ENCODE results near the gene TMED7.

The TMED7 gene

GRCh38 chr5:115583474-115583873 is 42.4 kb downstream of the TMED7 start:
- no peak for DNase-seq (ENCODE audit: low read depth in 2 of 2)

DNA sequence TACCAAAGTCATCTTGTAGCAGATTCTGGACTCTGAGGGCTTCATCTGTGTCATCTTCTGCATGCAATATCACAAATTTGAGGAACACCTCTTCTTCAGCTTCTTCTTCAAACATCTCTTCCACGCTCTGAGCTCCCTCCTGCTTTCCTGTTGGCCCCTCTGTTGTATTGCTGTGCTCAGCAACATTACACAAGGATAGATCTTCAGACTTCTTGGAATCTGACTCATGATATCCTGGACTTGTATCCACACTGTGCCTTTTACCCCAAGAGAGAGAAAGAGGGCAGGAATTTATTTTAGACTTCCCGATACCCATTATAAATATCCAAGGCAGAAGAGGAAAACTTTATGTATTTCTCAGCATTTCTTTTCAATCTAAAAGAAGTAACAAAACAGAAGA is 44.9 kb downstream of the TMED7 start:
- no peak for DNase-seq (ENCODE audit: low read depth in 2 of 2)

DNA sequence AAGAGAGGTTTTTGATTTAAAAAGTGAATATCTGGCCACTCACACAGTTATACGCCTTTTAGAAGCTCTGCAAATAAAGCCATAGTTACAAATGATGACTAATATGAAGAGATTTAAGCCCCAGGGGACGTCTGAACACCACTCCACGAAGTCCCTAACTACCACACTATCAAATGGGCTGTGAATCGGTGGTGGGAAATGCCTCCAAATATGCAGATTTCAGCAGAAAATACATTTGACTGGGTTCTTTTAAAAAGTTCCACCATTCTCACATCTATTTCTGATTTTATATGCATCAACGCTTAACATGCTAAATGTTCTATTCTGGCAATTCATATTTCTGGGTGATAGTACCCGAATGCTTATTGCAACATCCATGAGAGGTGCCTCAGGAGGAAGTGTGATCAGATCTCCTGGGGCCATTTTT is 46.1 kb downstream of the TMED7 start:
- DNase-seq (ENCODE audit: low read depth in 2 of 2) = no peak

DNA sequence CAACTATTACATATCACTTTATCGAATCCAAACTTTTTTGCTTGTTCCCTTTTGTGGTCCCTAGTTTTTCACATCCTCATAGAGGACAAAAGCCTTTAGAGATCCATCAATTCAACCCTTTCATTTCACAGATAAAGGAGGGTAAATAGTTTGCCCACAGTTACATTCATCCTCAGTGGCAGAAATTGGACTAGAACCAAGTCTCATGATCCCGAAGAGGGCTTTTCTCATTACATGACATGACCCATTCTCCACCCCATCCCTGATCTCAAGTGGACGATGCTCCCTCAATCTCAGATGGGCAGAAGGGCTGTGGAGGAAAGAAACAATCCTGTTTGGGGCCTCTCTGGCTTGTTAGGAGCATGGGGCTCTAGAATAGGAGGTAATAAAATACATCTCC is 46.6 kb downstream of the TMED7 start:
- DNase-seq (ENCODE audit: low read depth in 2 of 2) = no peak

DNA sequence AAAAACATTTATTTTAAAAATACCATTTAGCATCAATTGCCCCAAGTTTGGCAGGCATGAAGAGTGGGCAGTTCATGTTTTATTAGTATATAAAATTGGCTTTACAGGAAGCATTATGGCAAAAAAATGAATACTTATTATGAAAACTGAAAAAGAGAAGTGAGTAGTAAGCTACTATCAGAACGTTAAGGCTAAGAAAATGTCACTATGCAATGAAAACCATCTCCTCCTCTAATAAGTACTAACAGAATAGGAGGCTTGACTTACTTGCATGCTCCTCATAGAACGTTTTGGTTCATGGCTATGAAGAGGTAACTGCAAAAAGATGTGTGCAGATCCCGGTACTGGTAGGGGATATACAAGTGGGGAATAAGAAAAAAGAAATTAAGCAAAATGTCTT is 47.2 kb downstream of the TMED7 start:
- no peak for DNase-seq (ENCODE audit: low read depth in 2 of 2)

DNA sequence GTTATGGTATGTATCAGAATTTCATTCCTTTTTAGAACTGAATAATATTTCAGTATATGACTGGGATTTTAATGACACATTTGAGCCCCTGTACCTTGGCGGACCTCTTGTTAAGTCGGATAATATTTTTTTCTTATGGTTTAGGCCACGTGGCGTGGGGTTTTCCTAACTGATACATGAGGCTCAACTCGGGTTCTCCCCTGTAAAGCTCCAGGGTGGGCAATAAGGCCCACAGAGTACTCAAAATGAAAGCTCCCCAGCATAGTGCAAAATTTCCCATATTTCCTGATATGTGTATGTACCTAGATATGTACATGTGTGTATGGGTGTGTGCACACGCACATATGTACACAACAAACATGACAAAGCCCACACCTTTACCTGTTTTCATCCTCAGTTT is 48.1 kb downstream of the TMED7 start:
- DNase-seq (ENCODE audit: low read depth in 2 of 2) = no peak

GRCh38 chr5:115577329-115577728 is 48.5 kb downstream of the TMED7 start:
- DNase-seq (ENCODE audit: low read depth in 2 of 2) = no peak

GRCh38 chr5:115575167-115576070 is 50.4 kb downstream of the TMED7 start:
- no peak for DNase-seq (ENCODE audit: low read depth in 2 of 2)

GRCh38 chr5:115573133-115573532 is 52.7 kb downstream of the TMED7 start:
- no peak for DNase-seq (ENCODE audit: low read depth in 2 of 2)

- DNase-seq (ENCODE audit: low read depth in 2 of 2) = no peak
These were observed 54.4 kb downstream of the TMED7 start for GRCh38 chr5:115571441-115571878.

GRCh38 chr5:115568668-115569067 is 57.2 kb downstream of the TMED7 start:
- DNase-seq (ENCODE audit: low read depth in 2 of 2) = no peak

DNA sequence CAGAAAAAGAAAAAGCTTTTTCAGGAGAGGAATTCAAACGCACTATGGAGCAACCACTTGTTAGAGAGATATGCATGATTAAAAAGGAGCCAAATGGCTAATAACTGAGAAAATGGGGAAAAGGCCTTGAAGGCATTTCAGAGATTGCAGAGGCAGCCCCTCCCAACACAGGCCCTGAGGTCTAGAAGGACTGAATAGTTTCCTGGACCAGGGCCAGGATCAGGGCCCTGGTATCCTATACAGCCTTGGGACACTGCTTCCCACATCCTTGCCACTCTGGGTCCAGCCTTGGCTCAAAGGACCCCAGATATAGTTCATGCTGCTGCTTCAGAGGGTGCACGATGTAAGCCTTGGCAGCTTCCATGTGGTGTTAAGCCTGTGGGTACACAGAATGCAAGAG is 60.6 kb downstream of the TMED7 start:
- no peak for DNase-seq (ENCODE audit: low read depth in 2 of 2)
